ENCODE measurements around the gene LONP2. TPM values are rescaled to one million over a fixed set of nuclear protein-coding genes. Genes with fewer than 3 reads are reported as not detected.
A peak's percentile ranks its signal among the peaks of the same experiment; 100 is the strongest.

The LONP2 gene
- total and polyA plus RNA-seq, 2 of the 13 experiments (the other 11 are each of a cell fraction or from before 2014, with no cell fraction given): 39.2 to 63.3 TPM

- TF ChIP-seq, protein P1, sequence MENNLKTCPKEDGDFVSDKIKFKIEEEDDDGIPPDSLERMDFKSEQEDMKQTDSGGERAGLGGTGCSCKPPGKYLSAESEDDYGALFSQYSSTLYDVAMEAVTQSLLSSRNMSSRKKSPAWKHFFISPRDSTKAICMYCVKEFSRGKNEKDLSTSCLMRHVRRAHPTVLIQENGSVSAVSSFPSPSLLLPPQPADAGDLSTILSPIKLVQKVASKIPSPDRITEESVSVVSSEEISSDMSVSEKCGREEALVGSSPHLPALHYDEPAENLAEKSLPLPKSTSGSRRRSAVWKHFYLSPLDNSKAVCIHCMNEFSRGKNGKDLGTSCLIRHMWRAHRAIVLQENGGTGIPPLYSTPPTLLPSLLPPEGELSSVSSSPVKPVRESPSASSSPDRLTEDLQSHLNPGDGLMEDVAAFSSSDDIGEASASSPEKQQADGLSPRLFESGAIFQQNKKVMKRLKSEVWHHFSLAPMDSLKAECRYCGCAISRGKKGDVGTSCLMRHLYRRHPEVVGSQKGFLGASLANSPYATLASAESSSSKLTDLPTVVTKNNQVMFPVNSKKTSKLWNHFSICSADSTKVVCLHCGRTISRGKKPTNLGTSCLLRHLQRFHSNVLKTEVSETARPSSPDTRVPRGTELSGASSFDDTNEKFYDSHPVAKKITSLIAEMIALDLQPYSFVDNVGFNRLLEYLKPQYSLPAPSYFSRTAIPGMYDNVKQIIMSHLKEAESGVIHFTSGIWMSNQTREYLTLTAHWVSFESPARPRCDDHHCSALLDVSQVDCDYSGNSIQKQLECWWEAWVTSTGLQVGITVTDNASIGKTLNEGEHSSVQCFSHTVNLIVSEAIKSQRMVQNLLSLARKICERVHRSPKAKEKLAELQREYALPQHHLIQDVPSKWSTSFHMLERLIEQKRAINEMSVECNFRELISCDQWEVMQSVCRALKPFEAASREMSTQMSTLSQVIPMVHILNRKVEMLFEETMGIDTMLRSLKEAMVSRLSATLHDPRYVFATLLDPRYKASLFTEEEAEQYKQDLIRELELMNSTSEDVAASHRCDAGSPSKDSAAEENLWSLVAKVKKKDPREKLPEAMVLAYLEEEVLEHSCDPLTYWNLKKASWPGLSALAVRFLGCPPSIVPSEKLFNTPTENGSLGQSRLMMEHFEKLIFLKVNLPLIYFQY (CRISPR knock-in tag; IDR thresholded peaks at IDR 0.05; ENCODE audit: borderline replicate concordance): peak; percentile 75; the same call in 1 of the 2 replicates
- TF ChIP-seq JUNB (CRISPR knock-in tag; IDR thresholded peaks at IDR 0.05; ENCODE audit: borderline replicate concordance) (peak; percentile 86; the same call in 1 of the 2 replicates), GATAD1 (CRISPR knock-in tag; IDR thresholded peaks at IDR 0.05) (peak; percentile 77), ATF7 (IDR thresholded peaks at IDR 0.05) (no peak), ATF7 (CRISPR knock-in tag; IDR thresholded peaks at IDR 0.05) (0 out of 2 replicates have a peak, but pooled peaks have one; percentile 26), ZNF317 (CRISPR knock-in tag; IDR thresholded peaks at IDR 0.05) (peak; percentile 67; the same call in 1 of the 2 replicates), MXD3 (CRISPR knock-in tag; IDR thresholded peaks at IDR 0.05) (peak; percentile 45; the same call in 1 of the 2 replicates), PAWR (CRISPR knock-in tag; IDR thresholded peaks at IDR 0.05; ENCODE audit: borderline replicate concordance) (no peak), ZNF687 (CRISPR knock-in tag; IDR thresholded peaks at IDR 0.05) (no peak), ZNF407 (CRISPR knock-in tag; IDR thresholded peaks at IDR 0.05; ENCODE audit: not compliant biosample characterization) (no peak)
Observed at GRCh38 chr16:48203974-48204824, 39.9 kb upstream of the LONP2 start (continued).
